Stomach smooth muscle (tissue), 2 donors: ENCODE measurements around the gene HNF1A.
A peak's percentile ranks its signal among the peaks of the same experiment; 100 is the strongest.
"Not testable (repeated sequence)": the region's sequence is repeated elsewhere in the genome, so short reads cannot be mapped to it uniquely, and the experiment has no call there.

Source experiments
- H3K27ac ChIP-seq: one replicate; pipeline ENCODE4 v1.7.0; 2013; ENCODE audit warnings: mild to moderate bottlenecking, low read length, inconsistent platforms
- H3K27me3 ChIP-seq, 2 donors: one replicate each; pipeline ENCODE4 v1.7.0; 2013; ENCODE audit warnings: low read length in 2 of 2; ENCODE audit not compliant: insufficient read depth in 2 of 2, control insufficient read depth in 1 of 2
- H3K36me3 ChIP-seq, 2 donors: one replicate each; pipeline ENCODE4 v1.7.0; 2013; ENCODE audit warnings: low read length in 2 of 2; ENCODE audit not compliant: control insufficient read depth in 2 of 2, insufficient read depth in 2 of 2
- H3K4me1 ChIP-seq: one replicate; pipeline ENCODE4 v1.7.0; 2013; ENCODE audit warnings: low read length; ENCODE audit not compliant: control insufficient read depth, insufficient read depth
- H3K4me3 ChIP-seq, 2 donors: one replicate each; pipeline ENCODE4 v1.7.0; 2013; ENCODE audit warnings: low read length in 2 of 2
- H3K9ac ChIP-seq, 2 donors: one replicate each; pipeline ENCODE4 v1.7.0; 2013; ENCODE audit warnings: low read length in 2 of 2, mild to moderate bottlenecking in 1 of 2
- H3K9me3 ChIP-seq, 2 donors: one replicate each; pipeline ENCODE4 v1.7.0; 2013; ENCODE audit warnings: low read length in 2 of 2; ENCODE audit not compliant: control insufficient read depth in 2 of 2
- donor health status: healthy.
- donor health status: Pancreatic carcinoma.

Gene HNF1A

DNA sequence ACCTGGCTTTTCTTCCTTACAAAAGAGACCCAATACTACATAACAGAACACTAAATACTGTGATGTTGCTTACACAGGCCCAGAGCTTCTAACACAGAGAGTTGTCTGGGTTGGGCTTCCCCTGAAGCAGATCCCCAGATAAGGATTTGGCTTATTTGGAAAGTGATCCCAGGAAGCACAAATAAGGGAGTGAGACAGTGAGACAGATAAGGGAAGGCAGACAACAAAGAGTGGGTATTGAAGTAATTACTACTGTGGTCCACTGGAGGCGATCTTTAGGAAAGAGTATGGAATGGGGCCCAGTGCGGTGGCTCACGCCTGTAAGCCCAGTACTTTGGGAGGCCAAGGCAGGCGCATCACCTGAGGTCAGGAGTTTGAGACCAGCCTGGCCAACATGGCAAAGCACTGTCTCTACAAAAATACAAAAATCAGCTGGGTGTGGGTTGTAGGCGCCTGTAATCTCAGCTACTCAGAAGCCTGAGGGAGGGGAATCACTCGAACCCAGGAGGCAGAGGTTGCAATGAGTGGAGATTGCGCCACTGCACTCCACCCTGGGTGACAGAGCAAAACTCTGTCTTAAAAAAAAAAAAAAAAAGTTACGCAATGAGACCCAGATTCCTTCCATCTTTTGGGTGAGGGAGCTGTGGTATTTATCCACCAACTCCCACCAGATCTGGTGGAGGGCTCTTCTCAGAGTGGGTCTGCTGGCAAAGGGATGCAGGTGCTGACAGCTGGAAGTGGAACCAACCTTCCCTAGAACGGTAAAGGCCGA, 48.1 kb downstream of the HNF1A start:
- Histone ChIP-seq H3K9me3 (no peaks in the 10 kb centered on the region), H3K27me3 (no peaks in the 10 kb centered on the region), H3K4me3 (no peak overlapping the region), H3K9ac (no peak overlapping the region), H3K36me3 (no peaks in the 10 kb centered on the region), H3K4me1 (no peaks in the 10 kb centered on the region), H3K27ac (no peak overlapping the region)

DNA sequence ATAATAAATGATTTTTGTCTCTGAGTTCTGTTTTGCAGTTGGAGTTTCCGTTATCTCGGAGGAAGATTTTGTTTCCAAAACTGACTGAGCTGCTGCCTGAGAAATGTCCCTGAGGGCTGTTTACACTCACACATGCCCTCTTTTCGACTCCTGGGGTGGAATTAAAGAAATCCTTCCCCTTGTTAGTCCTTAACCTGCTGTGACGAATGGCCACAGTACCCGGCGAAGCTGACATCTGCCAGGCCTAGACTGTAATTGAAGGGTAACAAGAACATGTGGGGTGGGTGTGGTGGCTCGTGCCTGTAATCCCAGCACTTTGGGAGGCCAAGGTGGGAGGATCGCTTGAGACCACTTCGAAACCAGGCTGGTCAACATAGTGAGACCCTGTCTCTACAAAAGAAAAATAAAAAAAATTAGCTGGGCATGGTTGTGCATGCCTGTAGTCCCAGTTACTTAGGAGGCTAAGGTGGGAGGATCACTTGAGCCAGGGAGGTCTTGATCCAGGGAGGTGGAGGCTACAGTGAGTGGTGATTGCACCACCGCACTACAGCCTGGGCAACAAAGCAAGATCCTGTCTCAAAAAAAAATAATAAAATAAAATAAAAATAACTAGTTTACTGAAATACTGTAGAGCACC, 52.4 kb downstream of the HNF1A start:
- Histone ChIP-seq H3K4me1 (no peaks in the 10 kb centered on the region), H3K9me3 (no peaks in the 10 kb centered on the region), H3K27me3 (peaks cover 0 to 2% of the 10 kb centered on the region in 2 donors), H3K9ac (no peak overlapping the region), H3K4me3 (no peak overlapping the region), H3K27ac (no peak overlapping the region), H3K36me3 (no peaks in the 10 kb centered on the region)

DNA sequence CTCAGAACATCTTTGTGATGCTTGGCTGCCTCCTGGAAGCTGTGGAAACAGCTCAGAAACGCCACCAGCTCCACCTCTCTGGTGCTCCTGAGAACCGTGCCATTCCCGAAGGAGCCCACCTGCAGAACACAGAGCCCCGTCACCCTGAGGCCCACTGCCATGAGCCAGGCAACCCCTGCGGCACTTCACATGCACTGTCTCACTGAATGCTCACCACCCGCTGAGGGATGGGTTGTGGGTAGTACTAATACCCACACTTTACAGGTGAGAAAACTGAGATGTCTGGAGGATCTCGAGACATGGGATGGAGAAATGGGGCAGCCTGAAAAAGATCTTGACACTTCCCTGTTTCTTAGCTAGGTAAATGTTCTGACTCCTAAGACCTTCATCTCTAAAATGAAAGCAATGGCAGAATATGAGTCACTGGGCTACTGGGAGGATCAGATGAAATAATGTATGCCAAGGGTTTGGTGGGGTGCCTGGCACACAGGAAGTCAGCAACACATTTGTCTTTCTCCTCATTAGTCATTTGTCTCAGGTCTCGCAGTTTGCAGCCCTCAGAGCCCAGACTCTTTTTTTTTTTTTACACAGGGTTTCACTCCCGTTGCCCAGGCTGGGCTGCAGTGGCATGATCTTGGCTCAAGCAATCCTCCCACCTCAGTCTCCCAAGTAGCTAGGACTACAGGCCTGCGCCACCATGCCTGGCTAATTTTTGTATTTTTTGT, 55.4 kb downstream of the HNF1A start:
- Histone ChIP-seq H3K36me3 (no peaks in the 10 kb centered on the region), H3K27me3 (peaks cover 0 to 4% of the 10 kb centered on the region in 2 donors), H3K4me1 (no peaks in the 10 kb centered on the region), H3K4me3 (no peak overlapping the region), H3K9me3 (no peaks in the 10 kb centered on the region), H3K27ac (no peak overlapping the region), H3K9ac (no peak overlapping the region)

DNA sequence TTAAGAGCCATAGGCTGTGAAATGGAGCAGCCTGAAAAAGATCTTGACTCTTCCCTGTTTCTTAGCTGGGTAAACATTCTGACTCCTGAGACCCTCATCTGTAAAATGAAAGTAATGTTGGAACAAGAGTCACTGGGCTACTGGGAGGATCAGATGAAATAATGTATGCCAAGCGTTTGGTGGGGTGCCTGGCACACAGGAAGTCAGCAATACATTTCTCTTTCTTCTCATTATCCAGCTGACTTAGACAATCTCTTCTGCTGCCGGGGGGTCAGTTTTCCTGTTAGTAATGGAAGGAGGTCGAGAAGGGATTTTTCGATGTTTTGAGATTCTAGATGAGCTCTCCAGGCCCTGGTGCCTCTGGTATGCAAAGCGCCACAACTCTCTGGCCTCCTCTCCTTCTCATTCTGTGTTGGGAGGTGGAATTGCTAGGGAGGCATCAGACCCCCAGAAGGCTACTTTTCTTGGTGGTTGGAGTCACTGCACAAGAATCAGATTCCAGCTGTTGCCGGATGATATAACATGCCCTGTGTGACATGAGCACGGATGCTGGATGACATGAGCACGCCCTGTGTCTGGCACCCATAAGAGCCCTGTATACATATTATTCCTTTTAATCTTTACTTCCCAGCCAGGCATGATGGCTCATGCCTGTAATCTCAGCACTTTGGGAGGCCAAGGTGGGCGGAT, 56.4 kb downstream of the HNF1A start:
- no peak overlapping the region for H3K27ac ChIP-seq
- no peak overlapping the region for H3K9ac ChIP-seq
- H3K36me3 ChIP-seq, result no peaks in the 10 kb centered on the region
- H3K4me3 ChIP-seq, result no peak overlapping the region
- no peaks in the 10 kb centered on the region for H3K9me3 ChIP-seq
- peaks cover 2% of the 10 kb centered on the region for H3K4me1 ChIP-seq
- H3K27me3 ChIP-seq, result peaks cover 0 to 4% of the 10 kb centered on the region in 2 donors

DNA sequence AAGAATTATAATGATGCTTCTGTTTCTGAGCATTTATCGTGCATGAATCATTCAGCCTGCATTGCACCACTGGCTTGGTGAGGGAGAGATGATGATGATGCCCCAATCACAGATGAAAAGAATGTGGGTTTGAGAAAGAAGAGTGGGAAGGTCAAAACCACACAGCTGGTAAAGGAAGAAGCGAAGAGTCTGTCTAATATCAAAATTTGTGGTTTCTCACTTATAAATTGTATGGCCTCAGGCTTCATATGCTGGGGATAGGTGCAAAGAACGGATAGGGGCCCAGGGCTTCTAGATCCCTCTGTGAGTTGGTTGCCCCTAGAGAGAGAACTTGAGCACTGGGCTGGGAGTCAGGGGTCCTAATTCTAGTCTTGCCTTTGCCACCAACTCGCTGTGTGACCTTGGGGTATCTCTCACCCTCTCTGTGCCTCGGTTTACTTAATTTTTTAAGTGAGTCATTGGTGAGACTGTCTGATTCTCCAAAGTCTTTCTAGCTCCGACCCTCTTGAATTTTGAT, 58.5 kb downstream of the HNF1A start:
- Histone ChIP-seq H3K36me3 (no peaks in the 10 kb centered on the region), H3K27me3 (peaks cover 0 to 4% of the 10 kb centered on the region in 2 donors), H3K9me3 (no peaks in the 10 kb centered on the region), H3K27ac (no peak overlapping the region), H3K4me1 (peaks cover 2% of the 10 kb centered on the region), H3K4me3 (no peak overlapping the region), H3K9ac (no peak overlapping the region)

DNA sequence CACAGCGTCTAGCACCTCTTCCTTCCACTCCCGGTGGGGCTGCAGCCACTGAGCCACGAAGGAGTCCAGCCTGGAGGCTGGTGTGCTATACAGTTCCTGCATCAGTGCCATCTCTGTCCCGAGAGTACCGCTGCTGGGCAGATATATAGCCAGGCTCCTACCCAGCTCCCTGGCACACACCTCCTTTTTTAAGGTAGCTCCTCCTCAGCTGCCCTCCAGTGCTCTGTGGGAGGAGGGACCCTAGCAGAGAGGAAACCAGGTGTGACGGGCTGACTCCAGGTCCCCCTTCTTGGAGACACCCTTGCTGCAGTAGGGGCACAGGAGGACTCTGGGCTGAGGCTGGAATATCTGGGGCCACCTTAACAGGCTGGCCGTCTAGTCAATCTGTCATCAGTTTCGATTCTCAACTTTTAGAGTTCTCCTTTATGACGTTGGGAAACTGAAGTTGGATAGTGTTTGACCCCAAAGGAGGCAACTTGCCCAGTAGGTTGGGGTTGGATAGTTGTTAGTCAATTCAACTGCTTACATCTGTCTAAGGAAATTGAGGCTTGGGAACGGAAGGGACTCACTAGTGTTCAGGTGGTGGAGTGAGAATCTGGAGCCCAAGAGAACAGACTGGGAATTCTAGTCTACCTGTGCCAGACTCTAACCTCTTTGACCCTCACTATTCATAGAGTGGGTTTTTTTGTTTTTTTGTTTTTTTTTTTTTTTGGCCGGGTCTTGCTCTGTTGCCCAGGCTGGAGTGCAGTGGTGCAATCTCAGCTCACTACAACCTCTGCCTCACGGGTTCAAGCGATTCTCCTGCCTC, 60.7 kb downstream of the HNF1A start, which contains the start of gene OASL:
Gene OASL (minus strand): TSS at position 386 of the 808 bp plus-strand sequence. CDS start 275 bp downstream, at position 111.
- Histone ChIP-seq H3K36me3 (no peaks in the 10 kb centered on the region), H3K4me1 (peaks cover 2% of the 10 kb centered on the region), H3K9ac (peak within 1 kb of the TSS in 1 of 2 donors; percentile 29), H3K4me3 (peak within 1 kb of the TSS; percentile 59 to 64), H3K9me3 (no peaks in the 10 kb centered on the region), H3K27me3 (peaks cover 0 to 4% of the 10 kb centered on the region in 2 donors), H3K27ac (no peak within 1 kb of the TSS)

DNA sequence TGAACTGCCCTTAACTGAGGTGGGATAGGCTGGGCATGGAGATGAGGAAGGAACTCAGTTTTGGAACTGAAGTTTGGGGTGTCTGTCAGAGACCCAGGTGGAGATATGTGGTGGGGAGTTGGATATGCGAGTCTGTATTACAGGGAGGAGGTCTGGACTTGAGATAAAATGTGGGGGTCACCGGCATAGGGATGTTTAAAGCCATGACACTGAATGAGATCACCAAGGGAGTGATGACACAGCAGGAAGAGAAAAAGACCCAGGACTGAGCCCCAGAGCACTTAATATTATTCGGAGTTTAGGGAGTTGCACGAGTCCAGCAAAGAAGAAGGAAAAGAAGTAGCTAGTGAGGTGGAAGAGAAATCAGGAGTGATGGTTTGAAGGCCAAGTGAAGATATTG, 64.7 kb downstream of the HNF1A start:
- peaks cover 2% of the 10 kb centered on the region for H3K4me1 ChIP-seq
- no peak overlapping the region for H3K9ac ChIP-seq
- no peaks in the 10 kb centered on the region for H3K9me3 ChIP-seq
- no peak overlapping the region for H3K27ac ChIP-seq
- peaks cover 0 to 6% of the 10 kb centered on the region in 2 donors for H3K27me3 ChIP-seq
- H3K36me3 ChIP-seq, result no peaks in the 10 kb centered on the region
- no peak overlapping the region for H3K4me3 ChIP-seq

DNA sequence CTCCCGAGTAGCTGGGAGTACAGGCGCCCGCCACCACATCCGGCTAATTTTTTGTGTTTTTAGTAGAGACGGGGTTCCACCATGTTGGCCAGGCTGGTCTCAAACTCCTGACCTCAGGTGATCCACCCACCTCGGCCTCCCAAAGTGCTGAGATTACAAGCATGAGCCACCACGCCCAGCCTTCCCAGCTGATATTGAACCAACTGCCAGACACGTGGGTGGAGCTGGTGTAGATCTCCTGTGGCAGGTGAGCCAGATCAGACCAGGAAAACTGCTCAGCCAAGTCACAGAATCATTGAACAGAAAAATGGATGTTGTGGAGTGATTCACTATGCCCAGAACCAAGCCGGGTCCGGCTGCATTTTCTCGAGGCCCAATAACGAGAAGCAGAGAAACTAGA, 69.1 kb downstream of the HNF1A start:
- H3K4me3 ChIP-seq, H3K9ac ChIP-seq, H3K9me3 ChIP-seq, H3K27ac ChIP-seq, H3K27me3 ChIP-seq, H3K4me1 ChIP-seq, H3K36me3 ChIP-seq: not testable (repeated sequence)

DNA sequence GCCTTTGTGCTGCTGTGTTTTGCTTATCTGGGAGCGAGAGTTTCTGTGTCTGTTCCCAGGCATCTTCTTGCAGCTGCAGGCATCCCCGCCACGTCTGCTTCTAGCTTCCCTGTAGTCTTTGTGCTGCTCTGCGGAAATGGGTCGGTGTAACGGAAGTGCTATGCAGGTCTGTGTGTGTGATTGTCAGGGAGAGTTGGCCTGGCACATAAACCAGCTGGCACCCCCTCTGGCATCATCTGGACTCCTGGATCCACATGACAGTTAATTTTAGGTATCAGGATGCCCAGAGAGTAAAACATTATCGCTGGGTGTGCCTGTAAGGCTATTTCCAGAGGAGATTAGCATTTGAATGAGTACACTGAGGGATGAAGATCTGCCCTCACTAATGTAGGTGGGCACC, 70.1 kb downstream of the HNF1A start:
- H3K36me3 ChIP-seq, result no peaks in the 10 kb centered on the region
- peaks cover 0 to 6% of the 10 kb centered on the region in 2 donors for H3K27me3 ChIP-seq
- H3K9me3 ChIP-seq, result no peaks in the 10 kb centered on the region
- no peak overlapping the region for H3K27ac ChIP-seq
- no peak overlapping the region for H3K4me3 ChIP-seq
- no peak overlapping the region for H3K9ac ChIP-seq
- no peaks in the 10 kb centered on the region for H3K4me1 ChIP-seq

DNA sequence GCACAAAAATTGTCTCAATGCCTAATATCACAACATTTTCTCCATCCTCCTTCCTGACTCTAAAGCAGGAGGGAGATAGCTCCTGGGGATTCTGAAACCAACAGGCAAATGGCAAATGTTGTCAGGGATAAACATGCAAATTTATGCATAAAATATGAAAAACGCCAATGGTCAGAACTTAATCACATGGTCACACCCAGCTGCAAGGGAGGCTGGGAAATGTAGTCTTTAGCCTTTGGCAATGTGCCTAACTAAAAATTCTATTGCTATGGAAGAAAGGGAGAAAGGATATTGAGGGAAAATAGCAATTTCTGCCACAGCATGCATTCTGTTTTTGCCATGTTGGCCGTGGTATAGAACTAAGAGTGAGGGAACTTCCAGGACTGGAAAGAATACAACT, 72.4 kb downstream of the HNF1A start:
- Histone ChIP-seq H3K4me3 (no peak overlapping the region), H3K36me3 (no peaks in the 10 kb centered on the region), H3K27me3 (peaks cover 0 to 4% of the 10 kb centered on the region in 2 donors), H3K27ac (no peak overlapping the region), H3K9ac (no peak overlapping the region), H3K4me1 (no peaks in the 10 kb centered on the region), H3K9me3 (no peaks in the 10 kb centered on the region)
